HG03521 (cell line): Measurements from ENCODE around the gene BEST2.

Experiments
- ATAC-seq: cut with Tn5 transposase; IDR thresholded peaks from one replicate; pipeline ENCODE4 v1.9.1; 2021; ENCODE audit warnings: mild to moderate bottlenecking, moderate library complexity; ENCODE audit not compliant: unreplicated experiment

Gene BEST2

GRCh38 chr19:12727745-12728433 is 23.7 kb upstream of the BEST2 start:
- no peak for ATAC-seq

- ATAC-seq = no peak
Observed at GRCh38 chr19:12730064-12730463, 21.5 kb upstream of the BEST2 start.

- ATAC-seq = no peak
Observed at GRCh38 chr19:12731337-12731736, 20.3 kb upstream of the BEST2 start.

- ATAC-seq = no peak
Observed at GRCh38 chr19:12733369-12734214, 18.0 kb upstream of the BEST2 start.

- ATAC-seq = peak; percentile 64
Observed at GRCh38 chr19:12736995-12737834, 14.4 kb upstream of the BEST2 start, which contains the start of gene GET3. TSS of gene GET3 (plus strand) at chr19:12737497. CDS start at chr19:12737506, 9 bp downstream.

GRCh38 chr19:12737835-12738351 is 13.7 kb upstream of the BEST2 start:
- no peak for ATAC-seq

- no peak for ATAC-seq
Observed at GRCh38 chr19:12745166-12745897, 6.3 kb upstream of the BEST2 start.

GRCh38 chr19:12748489-12748888 is 3.1 kb upstream of the BEST2 start:
- ATAC-seq = no peak

- ATAC-seq = no peak
Observed at GRCh38 chr19:12749938-12750521, 1.6 kb upstream of the BEST2 start.

GRCh38 chr19:12750851-12751250 is 740 bp upstream of the BEST2 start:
- no peak for ATAC-seq

- ATAC-seq = no peak
Observed at GRCh38 chr19:12752056-12752781, 628 bp downstream of the BEST2 start.

- no peak for ATAC-seq
Observed at GRCh38 chr19:12754465-12755196, 3.0 kb downstream of the BEST2 start.

GRCh38 chr19:12756150-12756883 is 4.7 kb downstream of the BEST2 start:
- ATAC-seq = no peak

- ATAC-seq = no peak
Observed at GRCh38 chr19:12757544-12758274, 6.1 kb downstream of the BEST2 start.

- ATAC-seq = no peak
Observed at GRCh38 chr19:12759686-12760085, 8.1 kb downstream of the BEST2 start.

- ATAC-seq = no peak
Observed at GRCh38 chr19:12763100-12763499, 11.5 kb downstream of the BEST2 start.

- no peak for ATAC-seq
Observed at GRCh38 chr19:12764698-12765097, 13.1 kb downstream of the BEST2 start.
